GM12878 (cell line): Measurements from ENCODE around the gene FBRSL1. TPM values are rescaled to one million over a fixed set of nuclear protein-coding genes. Genes with fewer than 3 reads are reported as not detected.

Source experiments
- ATAC-seq: fragments of 200-7000 bp; cut with Tn5 transposase; 3 replicates; pipeline ENCODE4 v1.9.1; 2020; ENCODE audit warnings: mild to moderate bottlenecking, moderate library complexity
- BruUV-seq: library from RNA; stranded (reverse); fragments of 400-500 nt; replicated peaks from 2 replicates; lab custom pipeline; 2021; lab: Mats Ljungman, UMichigan
- CTCF ChIA-PET: fragments of 300-600 bp; sonication (Branson Sonifier 250); formaldehyde crosslinking; extraction: SDS; loops from one replicate; lab custom pipeline; 2021; ENCODE audit warnings: inconsistent platforms; lab: Yijun Ruan, JAX
- POLR2A ChIA-PET: fragments of 350-600 bp; formaldehyde crosslinking; extraction: SDS; loops from one replicate; lab custom pipeline; 2021; ENCODE audit warnings: inconsistent platforms; lab: Charles Lee
- RAD21 ChIA-PET: fragments of 300-600 bp; sonication (Branson Sonifier 250); formaldehyde crosslinking; loops from one replicate; lab custom pipeline; 2023; ENCODE audit warnings: antibody characterized with exemption; ENCODE audit not compliant: unreplicated experiment; lab: Charles Lee
- SMC1A ChIA-PET: fragments of 300-600 bp; sonication (Branson Sonifier 250); formaldehyde crosslinking; loops from one replicate; lab custom pipeline; 2023; ENCODE audit not compliant: unreplicated experiment, uncharacterized antibody; lab: Charles Lee
- DNase-seq: peaks from one replicate; pipeline ENCODE4 v3.0.0-alpha.2; 2011; ENCODE audit warnings: low read depth, low spot score
- FAIRE-seq: peaks from 3 replicates; lab custom pipeline; 2011; peaks lifted over from hg19 to GRCh38; lab: Jason Lieb, UNC
- H2AFZ ChIP-seq: 2 replicates; pipeline ENCODE4 v1.6.0; 2011; ENCODE audit warnings: low read depth, low read length, control low read depth; ENCODE audit not compliant: control insufficient read depth
- H3K27ac ChIP-seq: 2 replicates; pipeline ENCODE4 v1.5.1; 2011; ENCODE audit warnings: control low read depth; ENCODE audit not compliant: control insufficient read depth, insufficient read depth
- H3K27me3 ChIP-seq, 2 experiments: replicated peaks in 1 of 2; 2 replicates each; pipeline versions ENCODE4 v1.6.0 to v1.6.1; 2011; ENCODE audit warnings: low read length in 1 of 2; ENCODE audit not compliant: control insufficient read depth in 2 of 2, insufficient read depth in 2 of 2
- H3K36me3 ChIP-seq, 2 experiments: 2 replicates each; pipeline ENCODE4 v1.5.1; 2011; ENCODE audit warnings: low read length in 1 of 2; ENCODE audit not compliant: control insufficient read depth in 2 of 2, insufficient read depth in 2 of 2
- H3K4me1 ChIP-seq: 2 replicates; pipeline ENCODE4 v1.6.1; 2011; ENCODE audit warnings: mild to moderate bottlenecking, low read length, moderate library complexity, mixed read lengths; ENCODE audit not compliant: control insufficient read depth, insufficient read depth
- H3K4me2 ChIP-seq: 2 replicates; pipeline ENCODE4 v1.6.0; 2011; ENCODE audit warnings: control low read depth; ENCODE audit not compliant: control insufficient read depth, insufficient read depth
- H3K4me3 ChIP-seq: fragments of 200-600 bp; sonication (generic); 2 replicates; pipeline ENCODE4 v1.5.1; 2016
- H3K79me2 ChIP-seq: 2 replicates; pipeline ENCODE4 v1.6.0; 2011; ENCODE audit warnings: low read length; ENCODE audit not compliant: control insufficient read depth, insufficient read depth
- H3K9ac ChIP-seq: 2 replicates; pipeline ENCODE4 v1.8.0; 2011; ENCODE audit warnings: low read length, control low read depth, mixed read lengths; ENCODE audit not compliant: control insufficient read depth, insufficient read depth
- H3K9me3 ChIP-seq: replicated peaks from 3 replicates; pipeline ENCODE4 v1.5.1; 2011; ENCODE audit warnings: mild to moderate bottlenecking, low read length; ENCODE audit not compliant: control insufficient read depth, insufficient read depth
- H4K20me1 ChIP-seq: 2 replicates; pipeline ENCODE4 v1.6.0; 2011; ENCODE audit not compliant: control insufficient read depth, insufficient read depth
- CHD2 ChIP-seq: IDR thresholded peaks from 2 replicates; pipeline ENCODE4 v1.6.1; 2011; ENCODE audit warnings: low read depth, low read length, improper control_type of control experiment, borderline replicate concordance
- IRF4 ChIP-seq: IDR thresholded peaks from 2 replicates; pipeline ENCODE4 v1.6.1; 2011; ENCODE audit warnings: low read depth, low read length
- PKNOX1 ChIP-seq: fragments of 450-650 bp; IDR thresholded peaks from 2 replicates; pipeline ENCODE4 v1.6.1; 2016; ENCODE audit warnings: mild to moderate bottlenecking
- PML ChIP-seq: IDR thresholded peaks from 2 replicates; pipeline ENCODE4 v1.6.1; 2012; ENCODE audit warnings: low read length, inconsistent platforms
- POU2F2 ChIP-seq: IDR thresholded peaks from 3 replicates; pipeline ENCODE4 v1.6.1; 2011; ENCODE audit warnings: low read depth, mild to moderate bottlenecking, low read length, borderline replicate concordance
- RELB ChIP-seq: fragments of 450-650 bp; IDR thresholded peaks from 2 replicates; pipeline ENCODE4 v1.6.1; 2017; ENCODE audit warnings: low read depth, mild to moderate bottlenecking, moderate library complexity
- ZNF217 ChIP-seq: fragments of 450-650 bp; IDR thresholded peaks from 2 replicates; pipeline ENCODE4 v1.6.1; 2017; ENCODE audit warnings: antibody characterized with exemption, mild to moderate bottlenecking
- ZNF24 ChIP-seq: fragments of 450-650 bp; IDR thresholded peaks from 2 replicates; pipeline ENCODE4 v1.6.1; 2017; ENCODE audit warnings: antibody characterized with exemption, mild to moderate bottlenecking
- WGBS: methylation state at CpG from one replicate; pipeline ENCODE4 v1.1.6; 2016; ENCODE audit warnings: low lambda C conversion rate; ENCODE audit not compliant: insufficient replicate concordance, insufficient coverage; ENCODE audit errors: missing lambda C conversion rate; 5-methylcytosine and 5-hydroxymethylcytosine counted together
- in situ Hi-C: fragments of 300-500 bp; cut with MboI; formaldehyde crosslinking; loops from 9 replicates; pipeline ENCODE4 v1.14.3; 2018; ENCODE audit warnings: mixed read lengths
- intact Hi-C: fragments of 100-400 bp; cut with micrococcal nuclease; formaldehyde crosslinking; loops from one replicate; pipeline ENCODE4 v1.14.2; 2022; ENCODE audit not compliant: unreplicated experiment
- polyA plus RNA-seq, 11 experiments: library from polyadenylated mRNA; depleted of rRNA in 4 of 11; unstranded in 6 of 11; stranded (reverse) in 5 of 11; fragments of >200 nt; fragmentation: Nextera tagmentation in 4 of 11; fragmentation: Illumina TruSeq in 1 of 11; extraction: Ambion mirVana in 4 of 11; extraction: Trizol in 1 of 11; gene quantifications; 1 replicate in 1 of 11; 2 replicates in 10 of 11; pipeline versions ENCODE4 v1.2.1 to v1.2.3, GENCODE V29; 2011 to 2016; ENCODE audit warnings: inconsistent platforms in 2 of 11, missing spikeins in 2 of 11, low read depth in 1 of 11
- total RNA-seq, 4 experiments: library from RNA; depleted of rRNA in 3 of 4; stranded (reverse); fragments of >200 nt in 3 of 4; fragmentation: Illumina TruSeq in 1 of 4; extraction: Trizol in 1 of 4; gene quantifications; 2 replicates each; pipeline versions ENCODE4 v1.2.1 to v1.2.3, GENCODE V29; 2013 to 2021
- TF ChIP-seq, protein P1 (sequence below): IDR thresholded peaks from 2 replicates; pipeline ENCODE4 v1.6.1; 2012; ENCODE audit warnings: mild to moderate bottlenecking, low read depth, low read length

The FBRSL1 gene
- total and polyA plus RNA-seq, 10 of the 15 experiments (the other 5 are each of a cell fraction or from before 2014, with no cell fraction given), result 0.19 to 55.1 (median 4.1) TPM

GRCh38 chr12:132550014-132550802 is 60.3 kb downstream of the FBRSL1 start:
- H3K9ac ChIP-seq, result no peak overlapping the region
- in situ Hi-C loops (no loop called here), intact Hi-C loops (no loop called here)
- POLR2A ChIA-PET, result no interaction called here
- no peak overlapping the region for H3K4me2 ChIP-seq
- 85% methylated on average over 43 of the region's 43 CpGs for WGBS
- RAD21 ChIA-PET, result no interaction called here
- no peaks in the 10 kb centered on the region for H3K79me2 ChIP-seq
- SMC1A ChIA-PET, result no interaction called here
- 0 out of 2 replicates have a peak, but pooled peaks have one; percentile 11 for TF ChIP-seq PKNOX1
- TF ChIP-seq IRF4, result no peak
- no peak for TF ChIP-seq ZNF24
- no peak for TF ChIP-seq RELB
- TF ChIP-seq, protein P1, sequence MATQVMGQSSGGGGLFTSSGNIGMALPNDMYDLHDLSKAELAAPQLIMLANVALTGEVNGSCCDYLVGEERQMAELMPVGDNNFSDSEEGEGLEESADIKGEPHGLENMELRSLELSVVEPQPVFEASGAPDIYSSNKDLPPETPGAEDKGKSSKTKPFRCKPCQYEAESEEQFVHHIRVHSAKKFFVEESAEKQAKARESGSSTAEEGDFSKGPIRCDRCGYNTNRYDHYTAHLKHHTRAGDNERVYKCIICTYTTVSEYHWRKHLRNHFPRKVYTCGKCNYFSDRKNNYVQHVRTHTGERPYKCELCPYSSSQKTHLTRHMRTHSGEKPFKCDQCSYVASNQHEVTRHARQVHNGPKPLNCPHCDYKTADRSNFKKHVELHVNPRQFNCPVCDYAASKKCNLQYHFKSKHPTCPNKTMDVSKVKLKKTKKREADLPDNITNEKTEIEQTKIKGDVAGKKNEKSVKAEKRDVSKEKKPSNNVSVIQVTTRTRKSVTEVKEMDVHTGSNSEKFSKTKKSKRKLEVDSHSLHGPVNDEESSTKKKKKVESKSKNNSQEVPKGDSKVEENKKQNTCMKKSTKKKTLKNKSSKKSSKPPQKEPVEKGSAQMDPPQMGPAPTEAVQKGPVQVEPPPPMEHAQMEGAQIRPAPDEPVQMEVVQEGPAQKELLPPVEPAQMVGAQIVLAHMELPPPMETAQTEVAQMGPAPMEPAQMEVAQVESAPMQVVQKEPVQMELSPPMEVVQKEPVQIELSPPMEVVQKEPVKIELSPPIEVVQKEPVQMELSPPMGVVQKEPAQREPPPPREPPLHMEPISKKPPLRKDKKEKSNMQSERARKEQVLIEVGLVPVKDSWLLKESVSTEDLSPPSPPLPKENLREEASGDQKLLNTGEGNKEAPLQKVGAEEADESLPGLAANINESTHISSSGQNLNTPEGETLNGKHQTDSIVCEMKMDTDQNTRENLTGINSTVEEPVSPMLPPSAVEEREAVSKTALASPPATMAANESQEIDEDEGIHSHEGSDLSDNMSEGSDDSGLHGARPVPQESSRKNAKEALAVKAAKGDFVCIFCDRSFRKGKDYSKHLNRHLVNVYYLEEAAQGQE, result no peak
- no peak for TF ChIP-seq PML
- TF ChIP-seq ZNF217, result no peak
- no peak for TF ChIP-seq CHD2
- TF ChIP-seq POU2F2, result no peak
- FAIRE-seq (no peak), DNase-seq (no peak), ATAC-seq (no peak)
- no peaks in the 10 kb centered on the region for H3K27me3 ChIP-seq
- H3K36me3 ChIP-seq, result no peaks in the 10 kb centered on the region
- CTCF ChIA-PET, result interaction anchor here (1.2 kb wide), 1 partner anchor 11 kb away, joined by 3 read pairs; no protein-coding TSS in a partner anchor
- H3K27ac ChIP-seq, result no peak overlapping the region
- no TSS peak for BruUV-seq
- no peaks in the 10 kb centered on the region for H3K4me1 ChIP-seq
- no peak overlapping the region for H3K4me3 ChIP-seq
- no peak overlapping the region for H2AFZ ChIP-seq
- H4K20me1 ChIP-seq, result no peaks in the 10 kb centered on the region
- no peaks in the 10 kb centered on the region for H3K9me3 ChIP-seq
